ENCODE data around the gene ENG. TPM values are rescaled to one million over a fixed set of nuclear protein-coding genes. Genes with fewer than 3 reads are reported as not detected.
A peak's percentile ranks its signal among the peaks of the same experiment; 100 is the strongest.
"Not testable (repeated sequence)": the region's sequence is repeated elsewhere in the genome, so short reads cannot be mapped to it uniquely, and the experiment has no call there.

ENG gene
- total and polyA plus RNA-seq, 8 donors, result 4.0 to 58.5 (median 25.2) TPM

DNA sequence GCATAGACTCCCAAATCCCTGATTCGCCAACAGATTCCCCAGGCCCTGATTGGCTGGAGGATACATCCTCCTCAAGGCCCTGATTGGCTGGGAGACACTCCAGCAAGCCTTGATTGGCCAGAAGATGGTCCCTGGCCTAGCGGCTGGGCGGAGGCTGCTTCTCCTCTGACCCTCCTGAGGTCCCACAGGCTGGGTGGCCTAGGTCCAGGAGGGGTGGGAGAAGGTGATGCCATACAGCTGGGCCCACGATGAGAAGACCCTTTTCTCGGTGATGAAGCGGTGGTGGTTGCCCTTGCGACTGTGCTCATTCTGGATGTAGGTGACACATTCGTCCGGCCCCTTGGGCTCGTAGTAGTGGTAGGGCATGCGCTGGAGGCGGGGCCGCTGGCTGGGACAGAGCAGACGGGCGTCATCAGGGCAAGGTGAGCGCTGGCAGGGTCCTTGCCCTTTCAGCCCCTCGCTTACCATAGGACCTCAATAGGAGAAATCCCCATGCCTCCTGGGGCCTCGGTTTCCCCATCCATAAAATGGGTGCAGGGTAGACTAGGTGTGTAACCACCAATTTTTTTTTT is 32.0 kb upstream of the ENG start:
- H3K9me3 ChIP-seq, result no peaks in the 10 kb centered on the region
- TF ChIP-seq, protein P1, sequence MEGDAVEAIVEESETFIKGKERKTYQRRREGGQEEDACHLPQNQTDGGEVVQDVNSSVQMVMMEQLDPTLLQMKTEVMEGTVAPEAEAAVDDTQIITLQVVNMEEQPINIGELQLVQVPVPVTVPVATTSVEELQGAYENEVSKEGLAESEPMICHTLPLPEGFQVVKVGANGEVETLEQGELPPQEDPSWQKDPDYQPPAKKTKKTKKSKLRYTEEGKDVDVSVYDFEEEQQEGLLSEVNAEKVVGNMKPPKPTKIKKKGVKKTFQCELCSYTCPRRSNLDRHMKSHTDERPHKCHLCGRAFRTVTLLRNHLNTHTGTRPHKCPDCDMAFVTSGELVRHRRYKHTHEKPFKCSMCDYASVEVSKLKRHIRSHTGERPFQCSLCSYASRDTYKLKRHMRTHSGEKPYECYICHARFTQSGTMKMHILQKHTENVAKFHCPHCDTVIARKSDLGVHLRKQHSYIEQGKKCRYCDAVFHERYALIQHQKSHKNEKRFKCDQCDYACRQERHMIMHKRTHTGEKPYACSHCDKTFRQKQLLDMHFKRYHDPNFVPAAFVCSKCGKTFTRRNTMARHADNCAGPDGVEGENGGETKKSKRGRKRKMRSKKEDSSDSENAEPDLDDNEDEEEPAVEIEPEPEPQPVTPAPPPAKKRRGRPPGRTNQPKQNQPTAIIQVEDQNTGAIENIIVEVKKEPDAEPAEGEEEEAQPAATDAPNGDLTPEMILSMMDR (IDR thresholded peaks at IDR 0.05), result no peak
- TF ChIP-seq EP300 (IDR thresholded peaks at IDR 0.05), result no peak
- TF ChIP-seq POLR2A (IDR thresholded peaks at IDR 0.05), result no peak
- TF ChIP-seq POLR2AphosphoS5 (IDR thresholded peaks at IDR 0.05), result no peak
- H3K27ac ChIP-seq, result no peak overlapping the region
- H3K4me1 ChIP-seq, result peaks cover 11 to 29% (median 22%) of the 10 kb centered on the region in 4 donors
- 96 to 98% (median 97%) methylated on average over 15 to 18 of the region's 18 CpGs for WGBS, 5 donors
- peak in 1 of 2 donors; percentile 2 for DNase-seq
- no peak overlapping the region for H3K4me3 ChIP-seq
- H3K27me3 ChIP-seq, result no peaks in the 10 kb centered on the region
- intact Hi-C loops (cut with DNase I; ENCODE audit: low total_unique reads), result no loop called here
- peaks cover 33 to 74% (median 68%) of the 10 kb centered on the region in 4 donors for H3K36me3 ChIP-seq

DNA sequence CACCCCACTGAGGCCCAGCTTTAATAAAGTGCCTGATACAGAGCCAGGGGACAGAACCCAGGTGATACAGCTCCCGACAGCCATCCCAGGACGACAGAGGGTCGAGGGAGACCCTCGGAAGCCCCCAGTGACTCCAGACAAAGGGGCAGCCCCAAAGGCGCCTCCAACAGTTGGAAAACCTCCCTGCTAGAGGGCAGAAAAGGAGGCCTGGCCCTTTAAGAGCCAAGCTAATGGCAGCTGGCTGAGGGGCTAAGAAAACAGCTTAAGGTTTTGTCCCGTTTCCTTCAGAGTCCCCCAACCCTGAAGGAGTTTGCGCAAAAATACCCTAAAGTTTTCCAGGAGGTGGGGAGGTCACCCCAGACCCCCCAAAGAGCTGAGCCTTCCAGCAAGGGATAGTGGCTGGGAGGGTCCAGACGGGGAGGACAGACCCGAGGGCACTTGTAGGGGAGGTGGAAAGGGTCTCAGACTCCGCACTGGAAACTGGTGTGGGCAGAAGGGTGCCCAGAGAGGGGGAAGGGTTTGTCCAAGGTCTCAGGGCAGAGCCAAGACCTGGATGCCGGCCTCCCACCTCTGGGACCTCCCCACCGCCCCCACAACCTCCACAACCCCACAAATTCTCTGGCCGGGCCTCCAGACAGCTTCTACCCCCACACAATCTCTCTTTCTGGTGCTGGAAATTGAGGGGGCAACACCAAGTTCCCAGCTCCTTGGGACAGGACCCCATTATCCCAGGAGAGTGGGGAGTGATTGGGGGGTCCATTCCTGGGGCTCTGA is 31.2 kb upstream of the ENG start:
- H3K4me3 ChIP-seq, result no peak overlapping the region
- intact Hi-C loops (cut with DNase I; ENCODE audit: low total_unique reads), result no loop called here
- H3K27ac ChIP-seq, result peak overlapping the region in 2 of 5 donors; percentile 33 to 51
- H3K36me3 ChIP-seq, result peaks cover 30 to 68% (median 61%) of the 10 kb centered on the region in 4 donors
- WGBS, 5 donors, result 72 to 78% (median 76%) methylated on average over 9 to 13 of the region's 13 CpGs
- no peaks in the 10 kb centered on the region for H3K9me3 ChIP-seq
- no peaks in the 10 kb centered on the region for H3K27me3 ChIP-seq
- peaks cover 11 to 29% (median 22%) of the 10 kb centered on the region in 4 donors for H3K4me1 ChIP-seq
- DNase-seq, result no peak
- TF ChIP-seq EP300 (IDR thresholded peaks at IDR 0.05), result no peak
- no peak for TF ChIP-seq POLR2AphosphoS5 (IDR thresholded peaks at IDR 0.05)

DNA sequence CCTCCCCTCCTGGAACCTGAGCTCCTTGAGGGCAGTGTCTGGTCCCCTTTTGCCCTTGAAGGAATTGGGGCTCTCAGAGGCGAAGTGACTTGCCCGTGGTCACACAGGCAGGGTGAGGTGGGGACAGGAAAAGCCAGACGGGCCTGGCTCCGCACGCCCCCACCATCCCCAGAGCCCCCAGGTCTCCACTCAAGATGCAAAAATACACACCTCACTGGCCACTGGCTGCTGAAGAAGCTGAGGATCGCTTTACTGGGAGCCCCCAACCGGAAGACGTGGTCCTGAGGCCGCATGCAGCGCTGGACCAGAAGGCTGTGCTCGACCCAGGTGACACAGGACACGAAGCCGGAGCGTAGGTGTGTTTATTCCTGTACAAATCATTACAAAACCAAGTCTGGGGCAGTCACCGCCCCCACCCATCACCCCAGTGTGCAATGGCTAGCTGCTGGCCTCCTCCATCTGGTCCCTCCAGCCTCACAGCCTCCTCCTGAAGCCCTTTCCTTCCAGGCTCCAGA is 30.6 kb upstream of the ENG start:
- intact Hi-C loops (cut with DNase I; ENCODE audit: low total_unique reads), result no loop called here
- DNase-seq, result no peak
- TF ChIP-seq POLR2A (IDR thresholded peaks at IDR 0.05) (no peak), POLR2AphosphoS5 (IDR thresholded peaks at IDR 0.05) (no peak), EP300 (IDR thresholded peaks at IDR 0.05) (no peak)
- TF ChIP-seq, protein P1 (IDR thresholded peaks at IDR 0.05), result no peak
- H3K4me1 ChIP-seq, result peaks cover 11 to 29% (median 22%) of the 10 kb centered on the region in 4 donors
- H3K27ac ChIP-seq, result peak overlapping the region in 4 of 5 donors; percentile 33 to 58 (median 50)
- H3K9me3 ChIP-seq, result no peaks in the 10 kb centered on the region
- no peaks in the 10 kb centered on the region for H3K27me3 ChIP-seq
- H3K36me3 ChIP-seq, result peaks cover 25 to 61% (median 54%) of the 10 kb centered on the region in 4 donors
- WGBS, 5 donors, result 35 to 57% (median 50%) methylated on average over 3 to 15 of the region's 15 CpGs
- no peak overlapping the region for H3K4me3 ChIP-seq

DNA sequence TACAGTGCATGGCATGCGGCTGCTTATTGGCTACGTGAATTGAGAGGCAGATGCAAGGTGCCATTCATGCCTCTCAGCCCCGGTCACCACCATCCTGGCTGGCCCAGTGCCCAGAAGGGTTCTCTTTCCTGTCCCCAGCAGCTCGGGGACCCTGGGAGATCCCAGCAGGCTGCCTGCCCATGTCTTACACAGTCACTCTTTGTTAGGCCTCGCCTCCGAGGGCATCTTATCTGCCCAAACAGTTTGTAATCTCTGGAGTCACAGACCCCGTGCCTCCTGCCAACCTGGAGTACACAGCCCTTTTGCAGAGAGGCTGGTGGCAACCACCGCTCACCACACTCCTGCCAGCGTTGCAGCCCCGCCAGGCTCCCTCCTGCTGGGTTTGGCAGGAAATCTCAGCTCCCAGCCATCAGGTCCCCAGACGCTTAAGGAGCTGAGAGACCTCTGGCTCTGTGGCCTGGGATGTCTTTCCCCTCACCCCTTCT is 30.0 kb upstream of the ENG start:
- TF ChIP-seq POLR2AphosphoS5 (IDR thresholded peaks at IDR 0.05), result peak in 2 of 3 donors; percentile 69 to 74
- TF ChIP-seq POLR2A (IDR thresholded peaks at IDR 0.05), result no peak
- peaks cover 25 to 55% (median 49%) of the 10 kb centered on the region in 4 donors for H3K36me3 ChIP-seq
- intact Hi-C loops (cut with DNase I; ENCODE audit: low total_unique reads), result no loop called here
- DNase-seq, result peak; percentile 79 to 91
- peak overlapping the region; percentile 1 to 58 (median 50) for H3K27ac ChIP-seq
- H3K27me3 ChIP-seq, result no peaks in the 10 kb centered on the region
- H3K4me3 ChIP-seq, result no peak overlapping the region
- no peaks in the 10 kb centered on the region for H3K9me3 ChIP-seq
- whole genome bisulfite sequencing, 5 donors, result 24 to 39% (median 30%) methylated on average over 10 to 11 of the region's 11 CpGs
- H3K4me1 ChIP-seq, result peaks cover 11 to 29% (median 22%) of the 10 kb centered on the region in 4 donors

DNA sequence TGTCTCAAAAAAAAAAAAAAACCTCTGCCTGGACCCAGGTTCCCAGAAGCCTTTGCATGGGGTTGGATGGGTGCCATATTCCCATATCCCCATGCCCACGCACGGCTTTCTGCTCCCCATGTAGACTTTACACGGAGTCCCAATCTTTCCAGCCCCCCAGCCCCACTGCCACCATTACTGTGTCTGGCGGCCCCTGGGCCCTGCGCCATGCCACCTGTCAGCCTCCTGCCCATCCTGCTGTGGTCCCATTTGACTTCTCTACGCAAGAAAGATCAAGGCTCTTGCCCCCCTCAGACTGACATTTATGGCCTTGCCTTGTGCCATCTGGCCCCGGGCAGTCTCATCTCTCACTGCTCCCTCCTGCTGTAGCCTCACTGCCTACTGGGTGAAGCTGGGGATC is 29.5 kb upstream of the ENG start:
- intact Hi-C loops (cut with DNase I; ENCODE audit: low total_unique reads), result no loop called here
- no peaks in the 10 kb centered on the region for H3K27me3 ChIP-seq
- TF ChIP-seq POLR2AphosphoS5 (IDR thresholded peaks at IDR 0.05) (no peak), POLR2A (IDR thresholded peaks at IDR 0.05) (no peak), EP300 (IDR thresholded peaks at IDR 0.05) (no peak)
- TF ChIP-seq, protein P1 (IDR thresholded peaks at IDR 0.05), result no peak
- WGBS, 5 donors, result 61 to 78% (median 67%) methylated on average over 7 of the region's 7 CpGs
- H3K9me3 ChIP-seq, result no peaks in the 10 kb centered on the region
- DNase-seq, result no peak
- peaks cover 25 to 50% (median 44%) of the 10 kb centered on the region in 4 donors for H3K36me3 ChIP-seq
- peaks cover 11 to 29% (median 22%) of the 10 kb centered on the region in 4 donors for H3K4me1 ChIP-seq
- no peak overlapping the region for H3K4me3 ChIP-seq
- H3K27ac ChIP-seq, result peak overlapping the region in 3 of 5 donors; percentile 50 to 58 (median 51)

DNA sequence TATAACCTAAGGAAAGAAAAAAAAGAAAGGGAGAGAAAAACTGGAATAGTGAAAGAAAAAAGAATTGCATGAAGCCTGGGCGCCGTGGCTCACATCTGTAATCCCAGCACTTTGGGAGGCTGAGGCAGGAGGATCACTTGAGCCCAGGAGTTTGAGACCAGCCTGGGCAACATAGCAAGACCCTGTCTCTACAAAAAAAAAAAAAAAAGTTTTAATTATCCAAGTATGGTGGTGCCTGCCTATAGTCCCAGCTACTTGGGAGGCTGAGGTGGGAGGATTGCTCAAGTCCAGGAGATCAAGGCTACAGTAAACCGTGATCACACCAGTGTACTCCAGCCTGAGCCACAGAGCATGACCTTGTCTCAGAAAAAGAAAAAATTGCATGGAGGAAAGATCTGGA is 27.3 kb upstream of the ENG start:
- H3K27me3 ChIP-seq; H3K4me3 ChIP-seq; DNase-seq; H3K27ac ChIP-seq; H3K9me3 ChIP-seq; intact Hi-C loops (cut with DNase I; ENCODE audit: low total_unique reads): not testable (repeated sequence)
- peaks cover 29 to 50% (median 39%) of the 10 kb centered on the region in 4 donors for H3K4me1 ChIP-seq
- 79 to 89% (median 87%) methylated on average over 3 of the region's 3 CpGs for WGBS, 5 donors
- H3K36me3 ChIP-seq, result peaks cover 10 to 28% (median 21%) of the 10 kb centered on the region in 4 donors

Data from stomach (tissue), 9 donors.